Large intestine (tissue), 3 donors: ENCODE results near the gene SH3TC1. TPM values are rescaled to one million over a fixed set of nuclear protein-coding genes. Genes with fewer than 3 reads are reported as not detected.

Source experiments
- DNase-seq, 2 donors: peaks; one replicate each; pipeline versions ENCODE4 v3.0.0 to v3.0.0-alpha.2; 2013
- H3K27ac ChIP-seq: one replicate; pipeline ENCODE4 v1.5.1; 2013; ENCODE audit warnings: low read length
- H3K27me3 ChIP-seq: 2 replicates; pipeline ENCODE4 v1.6.1; 2013; ENCODE audit warnings: low read length; ENCODE audit not compliant: control insufficient read depth, insufficient read depth
- H3K36me3 ChIP-seq: 2 replicates; pipeline ENCODE4 v1.6.1; 2013; ENCODE audit warnings: low read length; ENCODE audit not compliant: control insufficient read depth, insufficient read depth
- H3K4me1 ChIP-seq: one replicate; pipeline ENCODE4 v1.6.1; 2013; ENCODE audit warnings: low read length; ENCODE audit not compliant: control insufficient read depth, insufficient read depth
- H3K4me3 ChIP-seq: one replicate; pipeline ENCODE4 v1.5.1; 2013; ENCODE audit warnings: low read length
- H3K9me3 ChIP-seq: one replicate; pipeline ENCODE4 v1.6.1; 2013; ENCODE audit warnings: mild to moderate bottlenecking, low read depth, low read length, moderate library complexity; ENCODE audit not compliant: control insufficient read depth
- WGBS: methylation state at CpG from one replicate; pipeline ENCODE4 v1.1.5; 2013; ENCODE audit warnings: low lambda C conversion rate; ENCODE audit not compliant: insufficient coverage; 5-methylcytosine and 5-hydroxymethylcytosine counted together
- polyA plus RNA-seq: library from polyadenylated mRNA; unstranded; fragments of 120-200 nt; gene quantifications from one replicate; pipeline ENCODE4 v1.2.1, GENCODE V29; 2013

SH3TC1 gene
- polyA plus RNA-seq, 1 donor: 21.1 TPM

DNA sequence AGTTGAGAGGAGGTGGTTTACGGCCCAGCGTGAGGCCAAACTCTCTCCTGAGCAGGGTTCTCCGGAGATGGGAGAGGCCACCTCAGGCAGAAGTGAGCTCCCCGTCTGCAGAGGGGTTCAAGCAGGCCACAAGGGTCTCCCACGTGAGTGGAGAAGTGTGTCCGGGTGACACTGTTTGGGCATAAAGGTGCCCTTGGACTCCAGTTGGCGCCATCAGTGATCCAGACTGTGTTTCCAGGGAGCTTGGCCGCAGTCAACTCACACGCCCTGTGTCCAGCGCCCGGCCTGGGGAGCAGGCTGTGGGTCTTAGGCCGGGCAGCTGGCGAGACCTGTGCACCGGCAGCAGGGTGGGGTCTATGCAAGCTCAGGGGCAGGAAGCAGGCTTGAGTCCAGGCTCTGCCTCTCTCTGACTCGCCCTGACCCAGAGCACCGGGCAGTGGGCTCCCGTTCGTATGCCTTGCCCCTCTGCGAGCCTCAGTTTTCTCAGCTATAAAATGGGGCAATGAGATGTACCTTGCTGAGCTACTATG is 45.9 kb downstream of the SH3TC1 start:
- Histone ChIP-seq H3K27ac (no peak overlapping the region), H3K9me3 (peaks cover 5% of the 10 kb centered on the region), H3K4me3 (no peak overlapping the region), H3K4me1 (peaks cover 25% of the 10 kb centered on the region), H3K27me3 (no peaks in the 10 kb centered on the region), H3K36me3 (peaks cover 17% of the 10 kb centered on the region)
- no CpG with 5 or more reads among the region's 19 CpGs for WGBS
- no peak for DNase-seq

DNA sequence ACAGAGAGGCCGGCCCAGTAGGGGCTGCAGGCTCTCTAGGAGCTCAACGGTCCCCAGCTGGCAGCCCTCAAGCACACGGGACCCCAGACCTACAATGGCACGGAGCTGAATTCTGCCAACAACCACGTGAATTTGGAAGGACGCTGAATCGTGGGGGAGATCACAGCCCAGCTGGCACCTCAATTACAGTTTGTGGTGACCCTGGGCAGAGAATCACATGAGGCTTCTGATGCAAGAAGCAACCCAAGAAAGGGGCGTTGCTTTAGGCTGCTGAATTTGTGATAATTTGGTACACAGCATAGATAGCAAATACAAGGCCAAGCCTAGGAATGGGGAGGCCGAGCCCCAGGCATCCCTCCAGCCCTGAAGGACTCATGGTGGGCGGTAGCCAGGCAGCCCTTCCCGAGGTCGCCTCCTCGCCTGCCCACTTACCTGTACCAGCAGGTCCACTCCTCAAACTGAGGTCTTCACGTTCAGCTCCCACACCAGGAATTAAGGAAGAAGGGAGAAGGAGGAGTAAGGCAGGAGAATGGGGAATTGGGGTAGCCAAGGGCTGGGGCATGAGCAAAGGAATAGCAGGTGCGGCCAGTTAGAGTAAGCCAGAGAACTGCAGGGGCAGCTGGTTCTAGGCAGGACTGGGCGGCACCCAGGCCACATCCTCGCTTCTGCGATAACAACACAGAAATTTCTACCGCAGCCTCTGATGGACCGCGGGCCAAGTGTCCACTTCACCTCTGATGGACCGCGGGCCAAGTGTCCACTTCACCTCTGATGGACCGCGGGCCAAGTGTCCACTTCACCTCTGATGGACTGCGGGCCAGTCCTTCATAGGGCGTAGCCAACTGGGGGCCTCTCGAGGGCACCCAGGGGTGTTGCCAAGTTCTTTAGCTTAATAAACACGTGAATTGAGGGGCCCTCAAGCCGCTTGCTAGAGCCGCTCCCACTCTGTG is 47.1 kb downstream of the SH3TC1 start:
- Histone ChIP-seq H3K27me3 (no peaks in the 10 kb centered on the region), H3K36me3 (peaks cover 6% of the 10 kb centered on the region), H3K27ac (no peak overlapping the region), H3K9me3 (peaks cover 5% of the 10 kb centered on the region), H3K4me1 (peaks cover 22% of the 10 kb centered on the region), H3K4me3 (no peak overlapping the region)
- no peak for DNase-seq
- 100% methylated on average over 1 of the region's 31 CpGs for WGBS

DNA sequence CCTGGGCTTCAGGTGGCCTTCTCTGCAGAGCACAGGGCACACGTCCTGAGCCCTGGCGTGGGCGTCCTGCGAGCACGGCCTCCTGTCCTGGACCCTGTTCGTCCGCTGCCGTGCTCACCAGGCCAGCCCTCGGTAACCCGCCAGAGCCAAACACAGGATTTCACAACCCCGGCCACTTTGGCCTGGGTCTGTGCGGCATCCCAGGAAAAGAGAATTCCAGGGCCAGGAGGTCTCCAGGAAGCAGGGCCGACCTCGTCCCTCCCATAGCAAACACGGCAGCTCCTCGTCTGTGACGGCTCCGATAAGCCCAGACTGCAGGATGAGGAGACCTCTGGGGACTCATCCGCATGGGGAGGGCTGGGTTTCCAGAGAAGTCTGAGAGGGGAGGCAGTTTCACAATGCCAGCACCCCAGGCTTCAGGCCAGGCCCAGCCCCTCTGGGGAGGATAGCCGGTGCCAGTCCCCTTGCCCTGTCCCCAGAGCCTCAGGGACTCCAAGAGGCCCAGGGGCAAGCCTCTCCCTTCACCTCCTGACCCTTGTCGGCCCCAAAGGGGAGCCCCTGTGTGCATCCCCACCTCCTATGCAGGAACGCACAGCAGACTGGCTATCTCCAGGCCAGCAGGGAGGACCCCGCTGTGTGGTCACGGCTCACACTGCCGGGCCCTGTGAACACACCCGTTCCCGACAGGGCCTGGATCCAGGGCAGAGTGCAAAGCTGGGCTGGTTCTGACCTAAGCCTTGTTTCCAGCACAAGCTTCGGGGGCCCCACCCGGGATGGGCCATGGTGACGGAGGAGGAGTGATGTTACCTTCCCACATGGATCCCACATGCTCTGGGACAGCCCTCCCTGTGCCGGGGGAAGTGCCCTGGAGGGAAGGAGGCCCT is 48.2 kb downstream of the SH3TC1 start:
- no peak overlapping the region for H3K27ac ChIP-seq
- no peaks in the 10 kb centered on the region for H3K36me3 ChIP-seq
- no CpG with 5 or more reads among the region's 31 CpGs for WGBS
- peaks cover 5% of the 10 kb centered on the region for H3K9me3 ChIP-seq
- DNase-seq: peak in 1 of 2 donors; percentile 44
- no peak overlapping the region for H3K4me3 ChIP-seq
- H3K27me3 ChIP-seq: no peaks in the 10 kb centered on the region
- peaks cover 11% of the 10 kb centered on the region for H3K4me1 ChIP-seq

DNA sequence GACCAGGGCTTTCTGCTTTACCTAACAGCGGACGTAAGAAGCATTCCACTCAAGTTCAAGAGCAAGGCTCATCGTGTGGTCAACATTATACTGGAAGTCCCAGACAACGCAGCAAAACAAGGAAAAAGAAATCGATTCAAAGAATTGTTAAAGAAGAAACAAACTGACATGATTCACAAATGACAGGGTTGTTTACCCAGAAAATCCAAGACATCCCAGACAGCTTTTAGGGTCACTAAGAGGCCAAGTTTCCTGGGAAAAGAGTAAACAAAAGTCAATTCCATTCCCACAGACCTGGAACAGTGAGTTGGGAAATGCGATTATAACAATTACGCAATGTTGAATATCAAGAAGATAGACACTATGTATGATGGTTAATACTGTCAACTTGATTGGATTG is 49.0 kb downstream of the SH3TC1 start:
- WGBS: 59% methylated on average over 5 of the region's 7 CpGs

DNA sequence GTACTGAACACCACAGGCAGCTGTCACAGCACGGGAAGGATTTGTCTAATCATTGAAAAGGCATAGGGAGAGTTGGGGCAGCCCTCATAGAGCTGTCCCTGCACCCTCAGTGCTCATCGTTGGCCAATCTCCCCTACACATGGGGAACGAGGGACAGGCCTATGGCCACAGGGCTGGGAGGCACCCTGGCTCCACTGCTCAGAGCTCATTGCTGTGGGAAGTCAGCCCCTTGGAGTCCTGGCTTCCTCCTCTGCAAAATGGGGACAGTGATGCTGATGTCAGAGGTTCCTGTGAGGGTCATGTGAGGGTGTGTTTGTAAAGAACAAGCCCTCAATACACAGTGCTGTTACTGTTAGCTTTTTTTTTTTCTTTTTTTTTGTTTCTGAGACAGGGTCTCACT is 51.1 kb downstream of the SH3TC1 start:
- Histone ChIP-seq H3K9me3 (peaks cover 1% of the 10 kb centered on the region), H3K36me3 (no peaks in the 10 kb centered on the region), H3K27ac (no peak overlapping the region), H3K27me3 (no peaks in the 10 kb centered on the region), H3K4me1 (peaks cover 5% of the 10 kb centered on the region), H3K4me3 (no peak overlapping the region)
- no peak for DNase-seq
- no CpG with 5 or more reads among the region's 3 CpGs for WGBS

More for the DNA sequence above, 49.0 kb downstream of the SH3TC1 start:
- H3K4me1 ChIP-seq: peaks cover 5% of the 10 kb centered on the region
- no peak overlapping the region for H3K27ac ChIP-seq
- H3K9me3 ChIP-seq: peaks cover 5% of the 10 kb centered on the region
- no peaks in the 10 kb centered on the region for H3K36me3 ChIP-seq
- no peaks in the 10 kb centered on the region for H3K27me3 ChIP-seq
- DNase-seq: no peak
- no peak overlapping the region for H3K4me3 ChIP-seq

DNA sequence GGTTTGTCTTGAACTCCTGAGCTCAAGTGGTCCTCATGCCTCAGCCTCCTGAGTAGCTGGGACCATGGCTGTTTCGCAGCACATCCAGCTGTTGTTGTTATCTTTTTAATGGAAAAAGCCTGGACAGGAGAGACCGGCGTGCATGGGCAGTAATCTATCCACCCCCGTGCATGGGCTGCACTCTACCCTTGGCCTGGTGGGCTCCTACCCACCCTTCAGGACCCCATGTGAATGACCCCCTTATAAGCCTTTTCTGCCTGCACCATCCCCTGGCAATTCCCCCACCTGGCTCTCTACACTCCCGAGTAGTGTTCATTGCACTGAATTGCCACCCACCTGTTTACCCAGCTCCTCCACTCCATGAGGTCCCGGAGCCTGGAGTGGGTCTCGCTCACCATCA is 51.5 kb downstream of the SH3TC1 start:
- no peaks in the 10 kb centered on the region for H3K36me3 ChIP-seq
- H3K27ac ChIP-seq: no peak overlapping the region
- no CpG with 5 or more reads among the region's 7 CpGs for WGBS
- peaks cover 5% of the 10 kb centered on the region for H3K4me1 ChIP-seq
- no peaks in the 10 kb centered on the region for H3K27me3 ChIP-seq
- no peaks in the 10 kb centered on the region for H3K9me3 ChIP-seq
- no peak for DNase-seq
- no peak overlapping the region for H3K4me3 ChIP-seq

DNA sequence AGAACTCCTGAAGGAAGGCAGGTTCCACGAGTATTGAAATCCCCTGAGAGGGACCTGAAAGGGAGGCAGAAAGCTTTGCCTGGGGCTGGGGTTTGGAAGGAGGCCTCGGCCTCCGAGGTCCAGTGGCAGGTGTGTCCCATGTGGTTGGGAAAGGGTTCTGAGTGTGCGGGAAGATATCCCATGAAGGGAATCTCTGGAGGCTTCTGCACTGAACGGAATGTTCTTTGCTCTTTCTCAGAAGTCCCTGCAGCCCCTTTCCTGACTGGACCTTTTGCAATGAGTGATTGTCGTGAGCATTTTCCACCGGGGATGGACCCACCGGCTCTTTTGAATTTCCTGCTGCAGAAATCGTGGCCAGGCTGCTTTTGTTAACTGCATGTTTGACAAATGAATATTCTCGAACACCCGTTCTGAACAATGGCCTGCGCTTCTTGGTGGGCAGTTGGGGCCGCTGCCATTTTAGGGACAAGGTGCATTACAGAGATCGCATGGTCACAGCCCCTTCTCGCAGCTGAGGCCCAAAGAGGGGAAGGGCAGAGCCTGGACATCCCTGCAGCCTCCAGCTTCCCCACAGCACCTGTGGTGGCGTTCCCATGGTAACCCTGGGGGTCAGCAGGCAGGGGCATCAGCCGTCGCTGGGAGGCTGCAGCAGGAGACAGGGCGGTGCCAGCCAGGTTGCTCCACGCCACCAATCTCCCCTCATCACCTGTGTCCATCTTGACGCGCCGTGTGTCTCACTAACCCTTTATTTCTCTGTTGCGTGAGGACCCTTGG is 52.2 kb downstream of the SH3TC1 start:
- Histone ChIP-seq H3K27me3 (no peaks in the 10 kb centered on the region), H3K36me3 (no peaks in the 10 kb centered on the region), H3K4me3 (no peak overlapping the region), H3K27ac (no peak overlapping the region), H3K9me3 (no peaks in the 10 kb centered on the region), H3K4me1 (peaks cover 5% of the 10 kb centered on the region)
- no peak for DNase-seq
- no CpG with 5 or more reads among the region's 24 CpGs for WGBS

DNA sequence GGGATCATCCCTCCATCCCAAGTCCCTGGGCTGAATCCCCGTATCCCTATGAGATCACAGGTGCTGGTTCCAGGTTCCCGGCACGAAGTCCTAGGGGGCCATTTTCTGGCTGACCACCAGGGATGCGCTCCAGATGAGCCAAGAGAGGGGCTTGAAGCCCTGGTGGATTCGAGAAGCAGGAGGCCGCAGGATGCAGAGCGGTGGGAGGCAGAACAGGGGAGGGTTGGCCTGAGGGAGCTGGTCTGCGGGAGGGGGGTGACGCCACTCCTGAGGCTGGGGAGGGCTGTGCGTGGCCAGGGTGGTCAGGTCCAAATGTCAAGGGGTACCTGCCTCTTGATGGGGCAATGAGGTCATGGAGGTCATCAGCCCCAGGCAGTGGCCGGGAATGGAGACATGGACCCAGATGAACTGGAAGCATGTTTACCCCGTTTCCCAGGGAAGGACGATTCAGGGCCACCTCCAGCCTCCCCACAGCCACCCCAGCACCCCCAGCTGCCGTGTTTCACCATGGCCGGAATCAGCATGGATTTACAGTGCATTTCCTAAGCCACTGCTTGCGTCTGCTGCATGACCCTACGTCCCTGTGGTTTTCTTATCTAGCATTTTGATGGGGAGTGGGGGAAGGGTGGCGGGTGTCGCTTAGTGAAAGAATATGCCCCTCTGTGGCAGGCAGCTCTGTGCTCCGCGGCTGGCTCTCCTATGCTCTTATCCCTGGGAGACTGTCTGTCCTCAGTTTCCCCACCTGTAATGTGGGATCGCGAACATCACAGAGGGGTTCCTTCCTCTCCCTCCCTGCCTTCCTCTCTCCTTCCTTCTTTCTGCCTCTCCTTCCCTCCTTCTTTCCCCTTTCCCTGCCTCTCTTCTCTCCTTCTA is 53.4 kb downstream of the SH3TC1 start:
- H3K27me3 ChIP-seq: no peaks in the 10 kb centered on the region
- no peaks in the 10 kb centered on the region for H3K36me3 ChIP-seq
- H3K27ac ChIP-seq: no peak overlapping the region
- no peak for DNase-seq
- 100% methylated on average over 2 of the region's 23 CpGs for WGBS
- H3K4me3 ChIP-seq: no peak overlapping the region
- H3K9me3 ChIP-seq: no peaks in the 10 kb centered on the region
- no peaks in the 10 kb centered on the region for H3K4me1 ChIP-seq

DNA sequence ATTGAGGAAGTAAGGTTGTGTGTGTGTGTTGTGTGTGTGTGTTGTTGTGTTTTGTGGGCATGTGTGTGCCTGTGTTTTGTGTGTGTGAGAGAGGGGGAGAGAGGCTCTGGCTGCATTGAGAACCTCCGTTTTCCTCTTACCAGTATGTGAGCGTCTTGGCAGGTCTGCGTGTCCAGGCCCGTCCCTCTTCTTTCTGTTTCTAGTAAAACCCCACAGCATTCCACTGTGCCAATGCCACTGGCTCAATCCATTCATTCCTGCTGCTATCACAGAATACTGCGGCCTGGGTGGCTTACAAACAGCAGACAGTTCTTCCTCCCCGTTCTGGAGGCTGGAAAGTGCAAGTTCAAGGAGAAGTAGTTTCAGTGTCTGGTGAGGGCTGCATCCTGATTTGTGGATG is 55.0 kb downstream of the SH3TC1 start:
- H3K27ac ChIP-seq: no peak overlapping the region
- H3K27me3 ChIP-seq: no peaks in the 10 kb centered on the region
- no peak for DNase-seq
- no CpG with 5 or more reads among the region's 6 CpGs for WGBS
- H3K4me1 ChIP-seq: no peaks in the 10 kb centered on the region
- no peak overlapping the region for H3K4me3 ChIP-seq
- H3K36me3 ChIP-seq: no peaks in the 10 kb centered on the region
- no peaks in the 10 kb centered on the region for H3K9me3 ChIP-seq
